Left ventricle myocardium superior (tissue), 1 donor: Measurements from ENCODE around the gene TTC27. TPM values are rescaled to one million over a fixed set of nuclear protein-coding genes. Genes with fewer than 3 reads are reported as not detected.
"Not testable (repeated sequence)": the region's sequence is repeated elsewhere in the genome, so short reads cannot be mapped to it uniquely, and the experiment has no call there.

Experiments used
- ATAC-seq: fragments of 200-7000 bp; cut with Tn5 transposase; one replicate; pipeline ENCODE4 v1.9.1; 2020; ENCODE audit warnings: mild to moderate bottlenecking, moderate library complexity
- DNase-seq: peaks from one replicate; pipeline ENCODE4 v3.0.0-alpha.2; 2020
- intact Hi-C: fragments of 100-400 bp; cut with micrococcal nuclease; formaldehyde crosslinking; loops from one replicate; pipeline ENCODE4 v1.11.0; 2022
- total RNA-seq: library from RNA; stranded (reverse); fragmentation: NEBNext Ultra II Directional; extraction: Animal tissue kit (Norgen Biotek cat#: 25700); gene quantifications from one replicate; pipeline ENCODE4 v1.2.1, GENCODE V29; 2021
- donor health status: DM: no; HTN: yes; CAD: no; lungs with severe emphysema.

The TTC27 gene
- total RNA-seq, 1 donor from 2014 or later: 8.3 TPM

DNA sequence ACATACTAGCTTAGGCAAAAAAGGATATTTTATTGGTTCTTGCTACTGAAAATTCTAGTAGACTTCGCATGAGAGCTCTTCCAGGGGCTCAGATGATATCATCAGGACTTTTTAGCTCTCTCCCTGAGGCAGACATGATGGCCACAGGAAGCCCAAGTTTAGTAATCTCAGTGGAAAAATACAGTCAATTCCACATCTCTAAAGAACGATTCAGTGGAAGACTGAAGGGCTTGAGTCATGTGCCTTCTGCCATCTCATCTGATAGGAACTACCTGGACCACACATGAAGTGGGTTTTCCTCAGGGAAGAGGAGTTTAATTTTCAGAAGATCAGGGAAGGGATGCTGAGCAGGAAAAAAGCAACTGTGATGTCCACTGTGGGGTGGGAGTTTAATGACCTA, 117.3 kb downstream of the TTC27 start:
- intact Hi-C loops: no loop called here

DNA sequence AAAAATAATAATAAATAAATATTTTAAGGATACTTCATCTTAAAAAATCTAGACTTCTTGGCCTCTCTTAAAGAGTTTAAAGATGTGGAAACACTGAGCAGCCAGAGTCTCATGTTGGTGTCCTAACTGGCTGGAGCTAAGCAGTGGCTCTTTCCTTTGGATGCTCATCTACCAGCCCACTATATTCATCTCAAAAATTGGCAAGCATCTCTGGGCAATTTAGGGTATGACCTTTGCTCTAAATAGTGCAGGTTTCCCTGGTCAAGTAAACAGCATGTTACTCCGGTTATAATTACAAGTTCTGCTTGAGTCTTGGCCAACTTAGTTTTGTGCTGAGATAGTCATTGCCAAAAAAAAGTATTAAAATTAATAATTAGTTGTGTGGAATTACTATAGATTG, 117.8 kb downstream of the TTC27 start:
- no peak for DNase-seq
- intact Hi-C loops: no loop called here
- peak; percentile 80 for ATAC-seq

More for the DNA sequence above, 117.3 kb downstream of the TTC27 start:
- DNase-seq: no peak
- ATAC-seq: no peak

DNA sequence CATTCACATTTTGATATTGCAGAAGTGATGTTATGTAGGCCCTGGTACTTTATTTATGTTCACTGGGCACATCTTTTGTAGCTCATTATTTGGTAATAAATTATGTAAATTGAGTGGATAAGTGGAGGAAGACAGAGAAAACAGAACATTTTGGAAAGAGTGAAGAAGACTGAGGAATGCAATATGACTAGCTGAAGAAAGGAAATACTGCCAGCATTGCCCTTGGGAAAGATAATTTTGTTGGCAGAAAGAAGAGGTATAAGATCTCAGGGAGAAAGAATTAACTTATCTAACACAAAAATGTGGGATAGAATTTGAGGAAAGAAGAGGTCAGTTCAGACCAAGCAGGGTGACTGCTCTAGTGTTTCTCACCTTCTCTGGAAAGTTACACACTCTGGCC, 118.8 kb downstream of the TTC27 start:
- ATAC-seq (peak; percentile 37), DNase-seq (no peak)
- intact Hi-C loops: no loop called here

DNA sequence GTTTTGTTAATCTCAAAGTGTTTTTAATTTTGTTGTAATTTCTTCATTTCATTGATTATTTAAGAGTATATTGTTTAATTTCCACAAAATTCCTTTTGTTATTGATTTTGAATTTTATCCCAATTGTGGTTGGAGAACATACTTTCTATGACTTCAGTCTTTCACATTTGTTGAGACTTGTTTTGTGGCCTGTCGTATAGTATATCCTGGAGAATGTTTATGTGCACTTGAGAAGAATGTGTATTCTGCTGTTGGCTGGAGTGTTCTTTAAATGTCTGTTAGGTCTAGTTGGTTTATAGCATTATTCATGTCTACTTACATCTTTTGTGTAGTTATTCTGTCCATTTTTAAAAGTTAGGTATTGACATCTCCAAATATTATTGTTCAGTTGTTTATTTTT, 120.3 kb downstream of the TTC27 start:
- no peak for DNase-seq
- intact Hi-C loops: no loop called here
- no peak for ATAC-seq

DNA sequence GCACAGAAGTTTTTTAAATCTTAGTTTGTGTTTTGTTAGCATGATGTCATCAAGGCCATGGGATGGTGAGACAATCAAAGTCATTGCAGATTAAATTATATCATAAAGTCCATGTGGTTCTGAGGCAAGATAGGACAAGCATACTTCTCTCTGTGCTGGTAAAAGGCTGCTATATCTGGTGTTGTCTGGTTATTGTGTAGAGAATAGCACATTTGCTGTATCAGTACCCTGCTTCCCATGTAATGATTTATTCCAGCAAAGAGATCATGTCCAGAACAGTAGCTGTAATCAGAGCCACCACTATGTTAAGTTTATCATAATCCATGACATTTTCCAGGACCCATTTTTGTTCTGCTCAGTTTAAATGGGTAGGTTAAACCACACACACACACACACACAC, 123.0 kb downstream of the TTC27 start:
- intact Hi-C loops: no loop called here
- DNase-seq (no peak), ATAC-seq (peak; percentile 68)

DNA sequence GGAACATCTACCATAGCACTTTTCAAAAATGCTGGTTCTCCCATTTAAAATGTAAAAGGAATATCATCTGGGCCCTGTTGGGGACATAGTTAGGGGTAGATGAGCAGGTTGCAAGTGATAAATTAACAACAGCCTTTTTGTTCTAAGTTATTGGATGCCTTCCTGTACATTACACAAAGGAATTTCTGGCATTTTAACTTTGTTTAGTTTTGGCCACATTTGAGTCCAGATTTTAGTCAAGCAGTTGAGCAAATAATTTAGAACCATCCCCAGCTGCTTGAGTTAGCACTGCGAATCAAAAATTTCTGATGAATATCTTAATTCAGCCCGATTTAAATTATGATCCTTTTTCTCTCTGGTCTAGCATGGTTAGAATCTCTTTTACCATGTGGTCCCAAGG, 124.4 kb downstream of the TTC27 start:
- intact Hi-C loops: no loop called here
- DNase-seq: no peak
- peak; percentile 54 for ATAC-seq

DNA sequence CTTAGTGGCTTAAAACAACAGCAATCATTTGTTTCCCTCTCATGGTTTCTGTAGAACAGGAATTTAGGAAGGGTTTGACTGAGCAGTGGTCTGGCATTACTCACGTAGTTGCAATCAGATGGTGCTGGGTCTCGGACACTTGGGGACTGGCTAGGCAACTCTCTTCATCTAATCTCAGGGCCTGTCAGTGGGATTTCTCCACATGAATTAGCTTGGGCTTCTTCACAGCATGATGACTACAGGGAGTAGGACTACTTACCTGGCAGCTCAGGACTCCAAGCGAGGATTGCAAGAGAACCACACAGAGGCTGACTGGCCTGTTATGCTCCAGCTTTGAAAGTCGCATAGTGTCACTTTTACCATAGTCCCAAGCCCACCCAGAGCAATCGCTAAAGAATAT, 125.1 kb downstream of the TTC27 start:
- DNase-seq (no peak), ATAC-seq (no peak)
- intact Hi-C loops: no loop called here

DNA sequence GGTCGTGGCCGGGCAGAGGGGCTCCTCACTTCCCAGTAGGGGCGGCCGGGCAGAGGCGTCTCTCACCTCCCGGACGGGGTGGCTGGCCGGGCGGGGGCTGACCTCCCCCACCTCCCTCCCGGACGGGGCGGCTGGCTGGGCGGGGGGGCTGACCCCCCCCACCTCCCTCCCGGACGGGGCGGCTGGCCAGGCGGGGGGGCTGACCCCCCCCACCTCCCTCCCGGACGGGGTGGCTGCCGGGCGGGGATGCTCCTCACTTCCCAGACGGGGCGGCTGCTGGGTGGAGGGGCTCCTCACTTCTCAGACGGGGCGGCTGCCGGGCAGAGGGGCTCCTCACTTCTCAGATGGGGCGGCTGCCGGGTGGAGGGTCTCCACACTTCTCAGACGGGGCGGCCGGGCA, 126.8 kb downstream of the TTC27 start:
- intact Hi-C loops, ATAC-seq, DNase-seq: not testable (repeated sequence)

DNA sequence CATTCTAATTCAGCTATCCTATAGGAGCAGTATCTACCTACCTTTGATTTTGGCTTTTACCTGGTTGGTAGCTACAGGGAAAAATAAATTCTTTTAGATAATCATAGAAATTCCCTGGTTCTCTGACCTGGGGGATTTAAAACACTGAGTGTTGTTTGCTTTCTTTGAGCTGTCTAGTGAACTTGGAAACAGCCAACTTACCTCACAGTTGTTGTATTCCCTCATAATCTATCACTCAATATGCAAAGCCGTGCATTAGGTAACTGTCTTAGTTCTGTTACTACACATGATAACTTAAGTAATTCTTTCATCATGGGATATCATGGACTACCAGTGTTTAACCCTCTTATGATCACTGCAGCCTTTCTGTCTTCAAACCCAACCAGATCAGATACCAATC, 127.8 kb downstream of the TTC27 start:
- DNase-seq (no peak), ATAC-seq (no peak)
- intact Hi-C loops: no loop called here

DNA sequence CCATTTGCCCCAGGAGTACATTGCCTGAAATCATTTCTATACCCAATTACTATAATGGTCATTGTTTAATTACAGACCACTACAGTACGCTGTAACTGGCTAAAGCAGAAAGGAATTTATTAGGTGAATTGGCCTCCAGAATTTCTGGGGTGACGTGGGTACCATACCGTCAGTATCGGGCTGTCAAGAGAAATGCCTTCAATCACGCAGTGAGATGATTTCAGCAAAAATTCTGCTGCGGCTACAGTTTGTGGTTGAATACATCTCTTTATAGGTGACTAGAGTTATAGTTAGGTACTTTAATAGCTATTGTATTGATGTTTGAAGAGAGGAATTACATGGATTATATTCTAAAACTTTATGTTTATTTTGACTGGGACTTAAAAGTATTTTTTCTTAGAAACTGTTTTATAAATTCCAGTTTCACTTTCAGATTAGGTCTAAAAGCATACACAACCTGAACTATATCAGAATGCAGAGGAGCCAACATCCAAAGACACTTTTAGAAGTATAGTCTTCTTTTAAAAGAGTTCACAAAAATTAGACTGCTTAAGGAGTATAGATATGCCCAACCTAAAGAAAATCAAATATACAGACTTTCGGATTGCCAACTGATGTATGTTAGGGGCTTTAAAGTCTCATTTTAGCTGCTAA, 128.4 kb downstream of the TTC27 start:
- ATAC-seq (no peak), DNase-seq (no peak)
- intact Hi-C loops: no loop called here

DNA sequence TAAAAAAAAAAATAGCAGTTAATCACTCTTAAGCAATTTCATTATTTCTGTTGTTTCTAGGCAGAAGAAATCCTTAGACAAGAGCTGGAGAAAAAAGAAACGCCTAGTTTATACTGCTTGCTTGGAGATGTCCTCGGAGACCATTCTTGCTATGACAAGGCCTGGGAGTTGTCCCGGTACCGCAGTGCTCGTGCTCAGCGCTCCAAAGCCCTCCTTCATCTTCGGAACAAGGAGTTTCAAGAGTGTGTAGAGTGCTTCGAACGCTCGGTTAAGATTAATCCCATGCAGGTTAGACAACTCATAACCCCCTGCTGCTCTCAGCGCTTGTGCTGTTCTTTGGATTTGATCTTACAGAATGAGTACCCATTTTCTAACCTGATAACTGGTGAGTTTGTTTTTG, 130.4 kb downstream of the TTC27 start:
- ATAC-seq: peak; percentile 75
- DNase-seq: peak; percentile 44
- intact Hi-C loops: no loop called here

DNA sequence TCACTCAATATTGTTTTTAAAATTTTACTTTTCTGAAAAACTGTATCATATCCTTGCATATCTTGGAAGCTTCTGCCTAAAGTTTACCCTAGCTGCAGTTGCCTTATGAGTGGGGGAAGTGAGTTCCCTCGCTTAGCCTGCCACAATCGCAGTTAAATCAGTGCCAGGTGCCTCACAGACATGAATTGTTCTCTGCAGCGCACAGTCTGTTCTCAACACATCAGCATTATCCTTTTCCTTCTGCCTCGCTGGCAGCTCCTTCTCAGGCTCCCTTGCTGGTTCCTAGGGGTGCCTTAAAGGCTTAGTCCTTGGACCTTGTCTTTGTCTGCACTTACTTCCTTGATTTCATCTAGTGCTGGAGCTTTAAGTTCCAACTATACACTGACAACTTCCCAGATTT, 132.8 kb downstream of the TTC27 start:
- intact Hi-C loops: no loop called here
- ATAC-seq (no peak), DNase-seq (no peak)

DNA sequence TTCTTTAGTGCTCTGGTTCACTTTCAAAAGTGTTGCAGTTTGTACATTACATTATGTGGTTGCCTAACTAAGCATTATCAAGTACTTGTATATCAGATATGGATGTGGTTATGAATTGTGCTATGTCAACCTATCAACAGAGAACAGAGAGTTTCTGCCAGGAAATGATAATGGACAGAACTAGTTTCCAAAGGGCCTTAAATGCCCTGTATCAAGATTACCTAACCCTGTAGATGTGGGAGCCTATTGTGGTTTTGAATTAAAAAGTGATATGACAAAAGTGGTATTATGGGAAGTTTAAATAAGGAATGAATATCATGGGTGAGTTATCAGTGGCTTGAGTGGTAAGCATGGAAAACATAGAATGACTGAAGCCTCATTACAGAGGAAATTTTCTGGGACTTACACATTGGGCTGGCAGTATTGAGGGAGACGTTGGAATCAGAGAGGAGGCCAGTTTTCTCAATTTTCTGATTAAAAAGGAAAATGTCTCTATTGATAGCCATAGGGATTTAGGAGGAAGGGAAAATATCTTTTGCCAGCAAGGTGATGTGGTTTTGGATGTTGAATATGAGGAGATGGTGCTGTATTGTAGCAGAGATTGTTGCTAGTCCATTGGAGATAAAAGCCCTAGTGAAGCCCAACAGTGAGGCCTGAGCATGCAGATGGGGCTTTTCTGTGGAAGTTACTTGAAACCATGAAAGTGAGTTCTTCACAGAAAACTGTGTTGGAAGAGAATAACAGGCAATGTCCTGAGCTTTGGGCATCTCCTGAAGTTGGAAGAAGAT, 140.7 kb downstream of the TTC27 start:
- intact Hi-C loops: no loop called here
- peak; percentile 77 for ATAC-seq
- DNase-seq: no peak

DNA sequence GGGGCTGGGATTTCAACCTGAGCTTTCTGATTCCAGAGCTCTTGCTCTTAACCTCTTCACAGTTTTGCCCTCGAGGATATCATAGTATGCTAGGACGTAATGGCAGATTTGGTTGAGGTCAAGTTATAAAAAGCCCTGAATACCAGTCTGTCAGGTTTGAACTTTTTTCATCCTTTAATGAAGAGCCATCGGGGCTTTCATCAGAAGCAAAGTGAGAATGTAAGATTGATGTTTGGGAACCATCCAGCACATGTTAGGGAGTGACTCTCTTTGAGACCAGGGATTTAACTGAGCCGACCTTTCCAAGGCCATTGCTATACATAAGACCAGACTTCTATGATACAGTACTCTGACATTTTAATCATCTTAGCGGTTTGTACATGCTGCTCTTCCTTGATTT, 142.5 kb downstream of the TTC27 start:
- no peak for DNase-seq
- peak; percentile 42 for ATAC-seq
- intact Hi-C loops: loop anchor here (5.0 kb wide), 1 partner anchor 177 kb away; the partner anchor contains the start of gene LTBP1

DNA sequence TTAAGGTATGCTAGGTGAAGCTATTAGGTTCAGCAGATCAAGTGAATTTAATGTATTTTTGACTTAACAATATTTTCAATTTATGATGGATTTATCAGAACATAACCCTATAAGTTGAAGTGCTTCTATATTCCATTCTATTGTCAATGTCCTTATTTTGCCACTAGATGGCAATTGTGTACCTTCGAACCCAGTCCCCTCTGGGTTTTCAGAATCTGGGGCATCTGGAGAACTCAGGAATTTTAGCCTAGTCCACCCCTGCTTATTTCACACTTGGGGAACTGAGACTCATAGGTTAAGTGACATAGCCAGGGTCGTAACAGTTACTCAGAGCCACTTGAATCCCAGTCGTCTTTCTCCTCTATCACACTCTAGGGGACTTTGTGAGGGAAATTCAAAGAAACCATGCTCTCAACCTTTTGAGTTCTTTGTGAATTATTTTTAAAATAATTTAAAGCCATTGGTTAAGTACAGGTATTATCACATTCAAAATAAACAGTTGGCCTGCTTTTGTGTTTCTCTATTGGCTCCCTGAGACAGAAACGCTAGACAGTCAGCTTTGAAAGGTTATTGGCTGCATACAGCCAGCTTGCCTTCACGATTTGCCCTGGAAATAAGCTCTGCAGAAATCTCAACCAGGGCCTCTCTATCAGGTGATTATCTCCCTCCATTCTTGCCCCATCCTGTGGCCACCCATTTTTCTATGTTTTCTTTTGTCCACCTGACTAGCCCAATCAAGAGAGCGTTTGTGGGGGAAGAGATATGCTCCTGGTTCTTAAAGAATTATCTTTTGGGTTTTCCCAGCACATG, 145.0 kb downstream of the TTC27 start:
- intact Hi-C loops: loop anchor here (5.0 kb wide), 1 partner anchor 174 kb away; the partner anchor contains the start of gene LTBP1
- no peak for DNase-seq
- peak; percentile 75 for ATAC-seq

DNA sequence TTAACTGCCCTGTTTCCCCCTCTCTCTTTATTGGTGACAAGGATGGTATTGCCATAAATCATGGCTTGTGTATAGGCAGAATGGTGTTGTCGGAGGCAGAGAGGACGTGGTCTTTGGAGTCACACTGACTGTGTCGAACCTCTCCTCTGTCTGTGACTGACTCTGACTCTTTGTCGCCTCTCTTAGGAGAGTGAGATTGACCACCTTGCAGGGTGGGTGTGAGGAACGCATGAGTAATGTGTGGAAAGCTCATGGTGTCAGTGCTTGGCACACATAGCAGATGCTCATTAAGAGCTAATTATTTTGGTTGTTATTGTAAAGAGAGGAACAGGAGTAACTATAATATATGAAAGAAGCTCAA, 145.6 kb downstream of the TTC27 start:
- intact Hi-C loops: loop anchor here (5.0 kb wide), 1 partner anchor 174 kb away; the partner anchor contains the start of gene LTBP1
- ATAC-seq (peak; percentile 18), DNase-seq (no peak)

DNA sequence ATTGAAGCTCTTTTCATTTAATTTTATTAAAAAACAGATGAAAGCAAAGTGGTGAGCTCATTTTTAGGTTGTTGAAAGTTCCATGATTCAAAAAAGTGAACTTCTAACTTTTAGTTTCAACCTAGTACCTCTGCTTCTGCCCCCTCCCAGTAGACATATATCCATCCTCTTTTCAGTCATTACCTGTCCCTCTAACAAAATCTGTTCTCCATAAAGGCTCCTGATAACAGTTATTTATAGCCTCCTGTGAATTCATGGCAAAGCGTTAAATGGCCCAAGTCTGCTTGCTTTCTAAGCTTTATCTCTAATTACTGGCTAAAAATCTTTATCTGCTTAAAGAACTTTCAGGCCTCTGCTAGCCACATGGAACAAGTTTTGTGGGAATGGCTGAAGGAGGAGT, 148.1 kb downstream of the TTC27 start:
- DNase-seq: no peak
- intact Hi-C loops: no loop called here
- no peak for ATAC-seq

DNA sequence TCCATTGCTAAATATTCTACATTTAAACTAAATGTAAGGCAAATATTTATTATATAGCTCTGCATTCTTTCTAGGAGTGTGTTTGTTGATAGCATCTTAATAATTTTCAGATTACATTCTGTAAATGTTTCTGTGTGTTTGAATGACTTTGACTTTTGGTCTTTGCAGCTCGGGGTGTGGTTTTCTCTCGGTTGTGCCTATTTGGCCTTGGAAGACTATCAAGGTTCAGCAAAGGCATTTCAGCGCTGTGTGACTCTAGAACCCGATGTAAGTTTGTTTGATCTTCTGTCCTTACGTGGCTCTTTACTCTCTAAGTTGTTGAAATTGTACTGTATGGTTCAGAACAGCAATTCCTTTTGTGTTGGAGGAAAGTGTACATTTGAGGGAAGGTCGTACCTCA, 149.9 kb downstream of the TTC27 start:
- intact Hi-C loops: no loop called here
- DNase-seq: no peak
- no peak for ATAC-seq

DNA sequence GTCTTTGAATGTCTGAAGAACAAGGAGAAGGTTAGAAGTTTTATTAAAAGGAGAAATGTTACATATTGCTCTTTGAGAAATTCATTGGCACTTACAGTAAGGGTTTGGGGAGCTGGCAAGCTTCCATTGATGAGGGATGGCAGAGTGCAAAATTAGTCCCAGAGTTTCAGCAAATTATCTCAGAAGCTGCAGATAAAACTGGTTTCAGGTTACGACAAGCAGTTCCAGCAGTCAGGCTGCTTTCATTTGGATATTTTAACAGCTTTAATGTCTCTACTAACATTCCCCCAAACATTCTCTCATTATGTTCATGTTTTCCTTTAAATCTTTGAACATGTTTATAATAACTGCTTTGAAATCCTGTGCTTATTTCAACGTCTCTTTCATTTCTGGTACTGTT, 153.1 kb downstream of the TTC27 start:
- ATAC-seq (no peak), DNase-seq (no peak)
- intact Hi-C loops: no loop called here

DNA sequence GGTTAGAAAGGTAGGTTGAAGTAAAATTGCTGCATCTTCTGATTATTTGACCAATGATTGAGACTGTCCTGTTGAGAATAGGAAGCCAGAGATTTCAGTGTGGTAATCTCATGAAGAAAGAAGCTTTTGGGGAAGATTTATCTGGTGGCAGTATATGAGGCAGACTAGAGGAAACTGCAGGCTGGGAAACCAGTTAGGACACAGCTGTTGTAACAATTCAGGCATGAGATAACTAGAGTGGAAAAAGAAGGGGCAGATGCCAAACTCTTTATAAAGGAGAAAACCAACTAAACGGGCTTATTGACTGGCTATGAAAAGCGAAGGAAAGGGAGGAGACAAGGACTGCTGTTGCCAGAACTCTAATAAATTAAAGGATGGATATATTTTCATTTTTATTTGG, 155.6 kb downstream of the TTC27 start:
- intact Hi-C loops: no loop called here
- ATAC-seq: peak; percentile 94
- DNase-seq: no peak
